H1 (cell line): ENCODE results near the gene CEP192. TPM values are rescaled to one million over a fixed set of nuclear protein-coding genes. Genes with fewer than 3 reads are reported as not detected.

Experiments used
- CTCF ChIA-PET: fragments of 300-600 bp; sonication (Branson Sonifier 250); formaldehyde crosslinking; loops from one replicate; lab custom pipeline; 2021; ENCODE audit not compliant: partially characterized antibody; lab: Charles Lee
- POLR2A ChIA-PET: fragments of 300-600 bp; sonication (Branson Sonifier 250); formaldehyde crosslinking; loops from one replicate; lab custom pipeline; 2021; ENCODE audit warnings: inconsistent platforms; ENCODE audit not compliant: partially characterized antibody; lab: Charles Lee
- DNase-seq, 2 experiments: peaks; one replicate each; pipeline versions ENCODE4 v3.0.0 to v3.0.0-alpha.2; 2010 to 2022; ENCODE audit warnings: low spot score in 2 of 2, low read depth in 1 of 2, mixed read lengths in 1 of 2
- FAIRE-seq: peaks from 2 replicates; lab custom pipeline; 2011; peaks lifted over from hg19 to GRCh38; lab: Jason Lieb, UNC
- H2AFZ ChIP-seq: 2 replicates; pipeline ENCODE4 v1.8.1; 2012; ENCODE audit warnings: low read length, inconsistent platforms
- H2AK5ac ChIP-seq: 2 replicates; pipeline ENCODE4 v1.6.1; 2013; ENCODE audit warnings: low read depth, low read length
- H2BK120ac ChIP-seq: replicated peaks from 2 replicates; pipeline ENCODE3; 2013; ENCODE audit warnings: low read depth, low read length, inconsistent platforms
- H2BK12ac ChIP-seq: 2 replicates; pipeline ENCODE4 v1.6.1; 2013; ENCODE audit warnings: low read depth, low read length
- H2BK15ac ChIP-seq: 2 replicates; pipeline ENCODE4 v1.6.1; 2013; ENCODE audit warnings: low read length
- H2BK20ac ChIP-seq: 2 replicates; pipeline ENCODE4 v1.6.1; 2013; ENCODE audit warnings: low read length
- H2BK5ac ChIP-seq: 2 replicates; pipeline ENCODE4 v1.6.1; 2013; ENCODE audit warnings: low read depth, low read length
- H3K14ac ChIP-seq: 2 replicates; pipeline ENCODE4 v1.6.1; 2013; ENCODE audit warnings: inconsistent platforms; ENCODE audit not compliant: insufficient read length
- H3K18ac ChIP-seq: 2 replicates; pipeline ENCODE4 v1.6.1; 2013; ENCODE audit warnings: low read length; ENCODE audit errors: extremely low read depth
- H3K23ac ChIP-seq: 2 replicates; pipeline ENCODE4 v1.6.1; 2013; ENCODE audit warnings: inconsistent platforms; ENCODE audit not compliant: insufficient read length
- H3K23me2 ChIP-seq: 2 replicates; pipeline ENCODE4 v1.6.1; 2013; ENCODE audit warnings: low read depth, low read length
- H3K27ac ChIP-seq: 2 replicates; pipeline ENCODE4 v1.6.1; 2011; ENCODE audit warnings: low read depth, low read length, inconsistent platforms
- H3K27me3 ChIP-seq, 4 experiments: replicated peaks in 1 of 4; 1 replicate in 1 of 4; 2 replicates in 3 of 4; pipeline versions ENCODE4 v1.6.1 to v1.8.1; 2011 to 2013; ENCODE audit warnings: low read length in 3 of 4, mild to moderate bottlenecking in 3 of 4, inconsistent platforms in 2 of 4, mixed read lengths in 2 of 4, moderate library complexity in 1 of 4; ENCODE audit not compliant: control insufficient read depth in 3 of 4, insufficient read depth in 3 of 4; ENCODE audit errors: extremely low read depth in 1 of 4
- H3K36me3 ChIP-seq, 4 experiments: 2 replicates each; pipeline versions ENCODE4 v1.6.1 to v1.8.1; 2011 to 2013; ENCODE audit warnings: mild to moderate bottlenecking in 4 of 4, low read length in 3 of 4, moderate library complexity in 2 of 4, control low read depth in 1 of 4, inconsistent platforms in 1 of 4; ENCODE audit not compliant: insufficient read depth in 4 of 4, control insufficient read depth in 2 of 4
- H3K4ac ChIP-seq: replicated peaks from 2 replicates; pipeline ENCODE3; 2013; ENCODE audit warnings: low read length, low read depth, mixed read lengths, inconsistent platforms; ENCODE audit not compliant: insufficient read length
- H3K4me1 ChIP-seq, 4 experiments: replicated peaks in 1 of 4; 1 replicate in 1 of 4; 2 replicates in 3 of 4; pipeline versions ENCODE4 v1.6.1 to v1.8.1; 2011 to 2013; ENCODE audit warnings: low read length in 3 of 4, inconsistent platforms in 2 of 4, mixed read lengths in 1 of 4; ENCODE audit not compliant: insufficient read depth in 4 of 4, control insufficient read depth in 3 of 4
- H3K4me2 ChIP-seq, 2 experiments: 2 replicates each; pipeline versions ENCODE4 v1.6.1 to v1.8.1; 2011 to 2013; ENCODE audit warnings: low read depth in 2 of 2, low read length in 2 of 2, control low read depth in 1 of 2, inconsistent platforms in 1 of 2, mild to moderate bottlenecking in 1 of 2; ENCODE audit not compliant: insufficient read depth in 1 of 2
- H3K4me3 ChIP-seq, 4 experiments: fragments of 200-600, 300-600 bp in 1 of 4; sonication (generic), shearing (Covaris generic), sonication (Bioruptor Twin) in 1 of 4; 2 replicates each; pipeline versions ENCODE4 v1.5.1 to v1.8.1; 2011 to 2016; ENCODE audit warnings: low read length in 4 of 4, low read depth in 3 of 4, control low read depth in 2 of 4, inconsistent platforms in 2 of 4, mild to moderate bottlenecking in 2 of 4, mixed read lengths in 1 of 4, moderate library complexity in 1 of 4; ENCODE audit not compliant: insufficient read depth in 2 of 4; ENCODE audit errors: extremely low read depth in 1 of 4
- H3K56ac ChIP-seq: replicated peaks from 2 replicates; pipeline ENCODE3; 2013; ENCODE audit warnings: low read depth, mild to moderate bottlenecking, mixed read lengths, low read length, inconsistent platforms; ENCODE audit not compliant: insufficient read length
- H3K79me1 ChIP-seq: 2 replicates; pipeline ENCODE4 v1.6.1; 2013; ENCODE audit warnings: low read depth, low read length, control low read depth
- H3K79me2 ChIP-seq, 2 experiments: 2 replicates each; pipeline versions ENCODE4 v1.6.1 to v1.8.1; 2012 to 2013; ENCODE audit warnings: low read length in 2 of 2, mild to moderate bottlenecking in 2 of 2, inconsistent platforms in 1 of 2; ENCODE audit not compliant: insufficient read depth in 2 of 2, control insufficient read depth in 1 of 2
- H3K9ac ChIP-seq, 4 experiments: replicated peaks in 1 of 4; 1 replicate in 1 of 4; 2 replicates in 3 of 4; pipeline versions ENCODE4 v1.6.1 to v1.8.1; 2011 to 2013; ENCODE audit warnings: low read depth in 3 of 4, low read length in 3 of 4, control low read depth in 2 of 4, mild to moderate bottlenecking in 2 of 4, moderate library complexity in 2 of 4, inconsistent platforms in 1 of 4; ENCODE audit errors: extremely low read depth in 1 of 4
- H3K9me3 ChIP-seq, 2 experiments: 2 replicates each; pipeline versions ENCODE4 v1.6.1 to v1.8.1; 2012 to 2013; ENCODE audit warnings: mild to moderate bottlenecking in 2 of 2, moderate library complexity in 2 of 2, control low read depth in 1 of 2, inconsistent platforms in 1 of 2, low read depth in 1 of 2, low read length in 1 of 2, mixed read lengths in 1 of 2; ENCODE audit not compliant: insufficient read depth in 2 of 2
- H4K20me1 ChIP-seq, 2 experiments: replicated peaks in 1 of 2; 2 replicates each; pipeline versions ENCODE3 to v1.8.1; 2011 to 2013; ENCODE audit warnings: inconsistent platforms in 2 of 2, low read length in 2 of 2, mild to moderate bottlenecking in 1 of 2; ENCODE audit not compliant: insufficient read depth in 2 of 2, control insufficient read depth in 1 of 2
- H4K5ac ChIP-seq: 2 replicates; pipeline ENCODE4 v1.6.1; 2013; ENCODE audit warnings: low read length, low read depth, mixed read lengths, inconsistent platforms; ENCODE audit not compliant: insufficient read length
- H4K8ac ChIP-seq: 2 replicates; pipeline ENCODE4 v1.8.0; 2013; ENCODE audit warnings: mild to moderate bottlenecking, moderate library complexity, low read length, inconsistent platforms; ENCODE audit not compliant: insufficient read depth; ENCODE audit errors: extremely low read depth
- H4K91ac ChIP-seq: replicated peaks from 2 replicates; pipeline ENCODE3; 2013; ENCODE audit warnings: low read length, mixed read lengths, inconsistent platforms; ENCODE audit not compliant: insufficient read length
- BRCA1 ChIP-seq: IDR thresholded peaks from 2 replicates; pipeline ENCODE4 v1.6.1; 2012; ENCODE audit warnings: low read depth, low read length, improper control_type of control experiment
- CTBP2 ChIP-seq: IDR thresholded peaks from 2 replicates; pipeline ENCODE4 v1.7.0; 2011; ENCODE audit warnings: borderline replicate concordance, mild to moderate bottlenecking, moderate library complexity, mixed read lengths, low read length; ENCODE audit not compliant: insufficient read depth, insufficient read length
- EGR1 ChIP-seq: IDR thresholded peaks from 2 replicates; pipeline ENCODE4 v1.6.1; 2011; ENCODE audit warnings: low read depth, low read length, borderline replicate concordance
- EP300 ChIP-seq, 2 experiments: IDR thresholded peaks; 1 replicate in 1 of 2; 2 replicates in 1 of 2; pipeline ENCODE4 v1.6.1; 2011 to 2012; ENCODE audit warnings: low read depth in 2 of 2, low read length in 2 of 2, mild to moderate bottlenecking in 2 of 2, borderline replicate concordance in 1 of 2, inconsistent platforms in 1 of 2, moderate library complexity in 1 of 2
- GTF2F1 ChIP-seq: IDR thresholded peaks from 2 replicates; pipeline ENCODE4 v1.6.1; 2012; ENCODE audit warnings: low read depth, low read length, improper control_type of control experiment, borderline replicate concordance
- KDM4A ChIP-seq: IDR thresholded peaks from one replicate; pipeline ENCODE4 v1.7.1; 2012; ENCODE audit warnings: low read depth, mild to moderate bottlenecking, moderate library complexity, low read length, inconsistent platforms; ENCODE audit not compliant: severe bottlenecking
- RBBP5 ChIP-seq: IDR thresholded peaks from 2 replicates; pipeline ENCODE4 v1.7.1; 2012; ENCODE audit warnings: low read depth, mild to moderate bottlenecking, inconsistent platforms, low read length, moderate library complexity, borderline replicate concordance
- SRF ChIP-seq: IDR thresholded peaks from 2 replicates; pipeline ENCODE4 v1.6.1; 2011; ENCODE audit warnings: mild to moderate bottlenecking, low read depth, low read length, moderate library complexity
- SUZ12 ChIP-seq: fragments of 200-600 bp; sonication (generic); IDR thresholded peaks from 2 replicates; pipeline ENCODE4 v1.6.1; 2012; ENCODE audit warnings: mild to moderate bottlenecking, inconsistent platforms, low read length, moderate library complexity, mixed read lengths
- WGBS, 2 experiments: shearing (Covaris generic) in 1 of 2; methylation state at CpG; one replicate each; pipeline versions ENCODE4 v1.1.6 to v1.1.7; 2013 to 2015; ENCODE audit warnings: low lambda C conversion rate in 2 of 2, mixed read lengths in 2 of 2, inconsistent platforms in 1 of 2, low coverage in 1 of 2, missing lambda C conversion rate in 1 of 2; ENCODE audit not compliant: insufficient replicate concordance in 2 of 2, insufficient coverage in 1 of 2, insufficient read length in 1 of 2; ENCODE audit errors: extremely low coverage in 1 of 2, missing lambda C conversion rate in 1 of 2; 5-methylcytosine and 5-hydroxymethylcytosine counted together
- polyA plus RNA-seq, 7 experiments: library from polyadenylated mRNA; depleted of rRNA in 3 of 7; stranded (reverse) in 5 of 7; unstranded in 2 of 7; fragments of >200 nt in 5 of 7; fragments of 200-250 nt in 2 of 7; gene quantifications; 1 replicate in 5 of 7; 2 replicates in 1 of 7; 4 replicates in 1 of 7; pipeline versions ENCODE4 v1.2.1 to v1.2.3, GENCODE V29; 2011 to 2013; ENCODE audit warnings: missing spikeins in 2 of 7, mixed read lengths in 2 of 7
- total RNA-seq: library from RNA; stranded (reverse); fragmentation: NEBNext Ultra II Directional; extraction: Animal tissue kit (Norgen Biotek cat#: 25700); gene quantifications from 2 replicates; pipeline ENCODE4 v1.2.1, GENCODE V29; 2021
- TF ChIP-seq, protein P1 (sequence below): IDR thresholded peaks from 2 replicates; pipeline ENCODE4 v1.6.1; 2012; ENCODE audit warnings: inconsistent platforms

The CEP192 gene
- total and polyA plus RNA-seq, 2 of the 8 experiments (the other 6 are each of a cell fraction or from before 2014, with no cell fraction given), result 13.4 to 23.1 TPM

DNA sequence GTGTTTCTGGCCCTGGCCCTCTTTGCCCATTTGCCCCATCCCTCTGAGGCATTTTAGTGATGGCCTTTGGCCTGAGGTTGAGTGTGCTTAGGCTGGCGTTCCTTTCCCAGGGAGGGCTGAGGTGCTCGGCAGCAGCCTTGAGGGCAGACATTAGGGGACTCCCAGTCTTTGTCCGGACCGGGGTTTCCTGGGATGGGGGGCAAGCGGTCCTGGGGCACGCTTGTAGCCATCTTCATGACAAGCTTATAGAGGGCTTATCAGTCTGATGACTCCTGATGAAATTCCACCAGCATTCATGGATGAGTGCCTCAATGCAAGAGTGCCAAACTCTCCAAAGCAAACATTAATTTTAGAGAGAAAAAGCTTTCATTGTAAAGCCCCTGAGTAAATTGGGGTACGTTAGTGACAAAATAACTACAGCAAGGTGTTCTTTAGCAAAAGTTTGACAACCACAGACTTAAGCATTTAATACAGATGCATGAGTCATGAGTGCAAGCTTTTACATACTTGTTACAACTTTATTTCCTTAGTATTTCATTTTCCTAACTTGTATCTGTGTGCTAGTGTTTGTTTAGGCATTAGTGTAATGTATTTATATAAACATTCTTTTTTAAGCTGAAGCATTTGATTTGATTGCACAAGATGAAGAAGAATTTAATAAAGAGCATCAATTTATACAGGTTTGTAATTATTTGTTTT is 45.6 kb downstream of the CEP192 start:
- Histone ChIP-seq H3K4me3 (no peak overlapping the region), H3K18ac (no peak overlapping the region), H4K20me1 (peaks cover 0 to 2% of the 10 kb centered on the region in 2 experiments), H2AK5ac (no peak overlapping the region), H4K5ac (no peak overlapping the region), H3K9ac (no peak overlapping the region), H3K79me2 (no peaks in the 10 kb centered on the region), H3K4me1 (no peaks in the 10 kb centered on the region), H3K23ac (no peak overlapping the region), H2AFZ (no peak overlapping the region), H3K27me3 (no peaks in the 10 kb centered on the region), H3K9me3 (no peaks in the 10 kb centered on the region), H3K36me3 (peaks cover 0 to 6% (median 3%) of the 10 kb centered on the region in 4 experiments; a peak in 3 of 8 replicates), H3K27ac (no peak overlapping the region), H3K23me2 (no peaks in the 10 kb centered on the region), H2BK5ac (no peak overlapping the region), H3K4ac (no peak overlapping the region), H2BK12ac (no peak overlapping the region), H2BK120ac (no peak overlapping the region), H4K8ac (no peak overlapping the region), H2BK20ac (no peak overlapping the region), H2BK15ac (no peak overlapping the region), H3K14ac (no peak overlapping the region), H4K91ac (no peak overlapping the region), H3K56ac (no peak overlapping the region), H3K79me1 (no peaks in the 10 kb centered on the region), H3K4me2 (no peak overlapping the region)
- 85% methylated on average over 7 of the region's 7 CpGs; no CpG with 5 or more reads in 1 of the 2 experiments for WGBS, 2 experiments
- DNase-seq, result no peak
- ChIA-PET POLR2A (no interaction called here), CTCF (no interaction called here)
- TF ChIP-seq SUZ12, result no peak
- TF ChIP-seq CTBP2, result no peak
- no peak for TF ChIP-seq BRCA1
- TF ChIP-seq GTF2F1, result no peak
- TF ChIP-seq RBBP5, result no peak
- TF ChIP-seq EGR1, result no peak
- no peak for TF ChIP-seq SRF
- TF ChIP-seq, protein P1, sequence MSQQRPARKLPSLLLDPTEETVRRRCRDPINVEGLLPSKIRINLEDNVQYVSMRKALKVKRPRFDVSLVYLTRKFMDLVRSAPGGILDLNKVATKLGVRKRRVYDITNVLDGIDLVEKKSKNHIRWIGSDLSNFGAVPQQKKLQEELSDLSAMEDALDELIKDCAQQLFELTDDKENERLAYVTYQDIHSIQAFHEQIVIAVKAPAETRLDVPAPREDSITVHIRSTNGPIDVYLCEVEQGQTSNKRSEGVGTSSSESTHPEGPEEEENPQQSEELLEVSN, result no peak
- TF ChIP-seq KDM4A, result no peak
- TF ChIP-seq EP300 (IDR thresholded peaks at IDR 0.05; ENCODE audit: borderline replicate concordance in 1 of 2, low read depth in 2 of 2, low read length in 2 of 2), result no peak
- FAIRE-seq, result no peak
